SJSA1 (cell line): ENCODE data around the gene OR2AG1. TPM values are rescaled to one million over a fixed set of nuclear protein-coding genes. Genes with fewer than 3 reads are reported as not detected.
"Not testable (repeated sequence)": the region's sequence is repeated elsewhere in the genome, so short reads cannot be mapped to it uniquely, and the experiment has no call there.

ENCODE experiments used
- DNase-seq, 2 experiments: peaks; one replicate each; pipeline ENCODE4 v3.0.0-alpha.2; 2015 to 2020; ENCODE audit warnings: low spot score in 2 of 2, low read depth in 1 of 2
- H3K27ac ChIP-seq: fragments of 250-450 bp; sonication (Bioruptor Pico); 2 replicates; pipeline ENCODE4 v1.5.1; 2020; ENCODE audit warnings: mild to moderate bottlenecking, moderate library complexity
- H3K27me3 ChIP-seq: fragments of 250-450 bp; sonication (Bioruptor Pico); replicated peaks from 2 replicates; pipeline ENCODE4 v1.5.1; 2020; ENCODE audit warnings: mild to moderate bottlenecking, moderate library complexity
- H3K36me3 ChIP-seq: fragments of 250-450 bp; sonication (Bioruptor Pico); 2 replicates; pipeline ENCODE4 v1.5.1; 2020; ENCODE audit warnings: mild to moderate bottlenecking
- H3K4me1 ChIP-seq: fragments of 250-450 bp; sonication (Bioruptor Pico); replicated peaks from 2 replicates; pipeline ENCODE4 v1.6.1; 2021; ENCODE audit warnings: mild to moderate bottlenecking
- H3K4me3 ChIP-seq: fragments of 250-450 bp; sonication (Bioruptor Pico); 2 replicates; pipeline ENCODE4 v1.5.1; 2020; ENCODE audit warnings: mild to moderate bottlenecking
- H3K9me3 ChIP-seq: fragments of 250-450 bp; sonication (Bioruptor Pico); replicated peaks from 2 replicates; pipeline ENCODE4 v1.5.1; 2020; ENCODE audit warnings: mild to moderate bottlenecking
- total RNA-seq: library from RNA; depleted of rRNA; stranded (reverse); fragments of >200 nt; shearing (Covaris generic); gene quantifications from 2 replicates; pipeline ENCODE4 v1.2.3, GENCODE V29; 2014

The OR2AG1 gene
- total RNA-seq, 1 experiment from 2014 or later = not detected

DNA sequence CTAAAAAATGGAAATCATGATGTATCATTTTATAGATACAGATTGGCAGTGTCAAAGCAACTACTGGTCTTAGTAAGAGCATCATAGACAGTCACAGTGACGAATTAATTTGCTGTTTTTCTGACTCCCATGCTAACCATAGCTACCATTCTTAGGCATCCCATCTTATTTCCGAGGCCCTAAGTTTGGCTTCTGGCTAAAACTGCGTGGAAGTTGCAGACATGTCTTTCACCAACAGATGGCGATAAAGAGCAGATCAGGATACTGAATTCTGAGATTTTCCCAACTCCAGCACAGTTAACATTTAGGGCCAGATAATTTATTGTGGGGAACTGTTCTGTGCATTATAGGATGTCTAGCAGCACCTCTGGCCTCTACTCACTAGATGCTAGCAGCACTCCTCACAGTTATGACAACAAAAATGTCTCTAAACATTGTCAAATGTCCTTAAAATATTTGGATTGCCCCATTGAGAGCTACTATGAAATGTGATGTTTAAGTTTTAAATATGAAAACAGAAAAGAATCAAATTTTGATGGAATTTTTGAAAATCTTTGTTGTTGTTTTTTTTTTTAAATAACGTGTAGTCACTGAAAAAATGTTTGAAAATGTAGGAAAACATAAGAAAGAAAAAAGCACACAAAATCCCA, 27.4 kb upstream of the OR2AG1 start:
- Histone ChIP-seq H3K4me3 (no peak overlapping the region), H3K9me3 (no peaks in the 10 kb centered on the region), H3K36me3 (no peaks in the 10 kb centered on the region), H3K27ac (no peak overlapping the region), H3K4me1 (no peaks in the 10 kb centered on the region), H3K27me3 (no peaks in the 10 kb centered on the region)
- no peak for DNase-seq

DNA sequence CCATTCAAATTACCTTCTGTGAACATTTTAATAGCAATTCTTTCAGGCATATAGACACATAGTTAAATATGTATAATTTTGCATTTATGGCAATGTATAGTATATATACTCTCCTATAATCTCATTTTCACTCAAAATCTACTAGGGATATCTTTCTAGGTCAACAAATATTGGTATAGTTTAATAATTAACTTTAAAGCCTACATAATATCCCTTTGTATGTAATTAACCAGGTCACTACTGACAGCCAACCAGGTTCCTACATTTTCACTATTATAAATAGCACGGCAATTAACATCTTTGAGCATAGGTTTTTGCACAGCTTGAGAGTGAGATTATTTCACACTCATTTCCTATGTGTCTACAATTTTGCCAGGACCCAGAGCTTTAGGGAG, 26.9 kb upstream of the OR2AG1 start:
- DNase-seq = no peak
- Histone ChIP-seq H3K27me3 (no peaks in the 10 kb centered on the region), H3K36me3 (no peaks in the 10 kb centered on the region), H3K9me3 (no peaks in the 10 kb centered on the region), H3K4me1 (no peaks in the 10 kb centered on the region), H3K4me3 (no peak overlapping the region), H3K27ac (no peak overlapping the region)

DNA sequence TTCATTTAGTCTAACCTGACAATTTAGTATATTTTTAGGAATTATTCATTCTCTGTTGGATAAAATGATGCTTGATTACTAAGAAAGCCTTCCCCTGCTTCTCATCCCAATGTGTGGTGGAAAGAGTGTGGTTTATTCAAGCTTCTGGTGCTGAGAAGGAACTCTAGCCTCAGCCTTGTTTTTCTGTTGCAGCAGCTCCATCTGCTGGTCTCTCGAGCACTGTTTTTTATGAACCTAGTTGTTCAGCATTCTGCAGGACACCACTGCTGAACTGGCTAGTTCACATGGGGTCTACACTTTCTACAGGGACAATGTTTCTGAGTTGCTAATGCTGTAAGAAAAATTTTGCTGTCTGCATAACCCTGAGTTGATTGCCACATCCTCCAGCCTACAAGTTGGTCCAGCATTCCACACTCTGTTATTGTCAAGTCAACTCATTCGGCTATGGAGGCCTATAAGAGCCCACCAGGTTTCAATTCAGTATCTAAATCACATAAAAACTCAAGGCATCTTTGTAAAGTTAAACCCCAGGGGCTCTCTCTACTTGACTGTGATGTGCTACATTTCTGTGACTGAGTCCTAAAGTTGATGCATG, 25.4 kb upstream of the OR2AG1 start:
- Histone ChIP-seq H3K27ac (no peak overlapping the region), H3K4me1 (no peaks in the 10 kb centered on the region), H3K9me3 (no peaks in the 10 kb centered on the region), H3K4me3 (no peak overlapping the region), H3K27me3 (no peaks in the 10 kb centered on the region), H3K36me3 (no peaks in the 10 kb centered on the region)
- DNase-seq = peak in 1 of 2 experiments; percentile 3

DNA sequence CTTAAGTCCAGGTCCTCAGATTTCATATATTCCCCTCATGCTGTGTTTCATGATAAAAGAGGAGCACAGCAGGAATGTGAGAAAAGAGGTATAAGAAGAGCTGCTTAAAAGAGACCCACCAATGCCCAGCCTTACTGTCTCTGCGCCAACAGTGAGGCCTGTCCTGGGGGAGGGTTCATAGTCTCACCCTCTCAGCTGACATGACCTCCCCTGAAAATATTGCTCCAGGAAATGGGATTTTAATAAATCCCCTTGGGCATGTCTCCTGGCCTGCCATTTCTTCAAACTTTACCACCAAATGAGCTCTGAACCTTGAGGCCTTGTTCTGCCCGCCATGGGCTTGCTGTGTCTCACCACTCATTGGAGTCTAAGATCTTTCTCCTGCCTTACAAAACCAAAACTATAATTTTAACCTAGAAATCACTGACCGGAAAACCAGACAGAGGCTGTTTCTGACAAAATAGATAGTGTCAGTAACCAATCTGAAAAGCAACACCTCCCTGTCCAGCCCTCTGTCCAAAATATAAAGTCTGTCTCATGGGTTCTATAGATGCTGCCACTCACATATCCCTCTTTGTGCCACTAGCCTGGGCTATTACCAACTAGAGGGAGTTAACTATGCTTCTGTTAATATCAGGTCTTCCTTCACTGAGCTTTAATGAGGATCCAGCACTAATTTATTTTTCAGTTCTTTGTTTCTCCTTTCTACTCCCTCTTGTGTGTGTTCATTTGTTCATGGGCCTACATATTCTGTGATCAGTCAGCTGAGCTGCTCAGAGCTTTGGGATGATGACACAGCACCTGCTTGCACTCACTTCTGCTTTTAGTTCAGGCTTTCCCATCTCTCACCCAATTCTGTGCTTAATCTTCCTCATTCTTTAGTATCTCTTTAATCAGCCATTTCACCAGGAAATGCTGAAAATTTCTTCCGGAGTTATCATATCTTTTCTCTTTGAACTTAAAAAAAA, 10.6 kb upstream of the OR2AG1 start, which contains the start of gene OR2AG2:
OR2AG2 (minus strand) TSS at position 51 of the 968 bp plus-strand sequence. CDS start 3,019 bp downstream, outside the sequence.
- no peak within 1 kb of the TSS for H3K27ac ChIP-seq
- DNase-seq = no peak
- H3K4me1 ChIP-seq = no peaks in the 10 kb centered on the region
- no peaks in the 10 kb centered on the region for H3K27me3 ChIP-seq
- H3K36me3 ChIP-seq = no peaks in the 10 kb centered on the region
- no peaks in the 10 kb centered on the region for H3K9me3 ChIP-seq
- H3K4me3 ChIP-seq = no peak within 1 kb of the TSS

DNA sequence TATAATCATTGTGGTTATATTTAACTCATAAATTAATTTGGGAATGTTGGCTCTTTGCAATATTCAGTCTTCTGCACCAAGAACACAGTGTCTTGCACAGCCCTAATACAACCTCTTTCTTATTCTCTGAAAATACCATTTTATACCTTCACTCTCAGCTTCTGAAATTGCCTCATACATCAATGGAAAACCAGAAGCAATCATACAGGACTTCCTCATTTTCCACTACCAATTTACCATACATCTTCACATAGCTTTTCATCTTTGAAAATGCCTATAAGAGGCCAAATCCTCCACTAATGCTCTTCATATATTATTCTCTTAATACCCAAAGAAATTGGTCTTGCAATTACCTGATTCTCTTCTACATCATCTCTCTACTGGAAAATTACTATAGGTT, 4.3 kb upstream of the OR2AG1 start:
- H3K27ac ChIP-seq = no peak overlapping the region
- DNase-seq = no peak
- H3K27me3 ChIP-seq = no peaks in the 10 kb centered on the region
- no peaks in the 10 kb centered on the region for H3K9me3 ChIP-seq
- H3K4me1 ChIP-seq = no peaks in the 10 kb centered on the region
- no peaks in the 10 kb centered on the region for H3K36me3 ChIP-seq
- no peak overlapping the region for H3K4me3 ChIP-seq

DNA sequence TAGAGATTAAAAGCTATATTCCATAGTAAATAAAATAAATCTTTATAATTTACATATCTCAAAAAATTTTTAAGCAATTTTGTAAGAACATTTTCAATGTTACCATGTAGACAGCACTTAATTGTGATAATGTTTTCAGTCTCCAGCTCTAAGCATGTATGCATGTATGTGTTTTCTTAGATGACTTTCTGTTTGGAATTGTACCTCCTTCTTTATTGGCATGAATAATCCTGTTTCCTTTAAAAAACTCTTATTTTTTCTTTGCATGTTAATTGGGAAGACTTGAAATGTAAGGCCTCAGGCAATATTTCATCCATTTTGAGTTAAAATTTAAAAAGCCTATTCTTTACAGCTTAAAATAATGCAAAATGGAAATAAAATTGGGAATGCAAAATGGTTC, 2.0 kb upstream of the OR2AG1 start:
- Histone ChIP-seq H3K4me3 (no peak overlapping the region), H3K36me3 (no peaks in the 10 kb centered on the region), H3K27ac (no peak overlapping the region), H3K9me3 (no peaks in the 10 kb centered on the region), H3K4me1 (no peaks in the 10 kb centered on the region), H3K27me3 (no peaks in the 10 kb centered on the region)
- DNase-seq = no peak

DNA sequence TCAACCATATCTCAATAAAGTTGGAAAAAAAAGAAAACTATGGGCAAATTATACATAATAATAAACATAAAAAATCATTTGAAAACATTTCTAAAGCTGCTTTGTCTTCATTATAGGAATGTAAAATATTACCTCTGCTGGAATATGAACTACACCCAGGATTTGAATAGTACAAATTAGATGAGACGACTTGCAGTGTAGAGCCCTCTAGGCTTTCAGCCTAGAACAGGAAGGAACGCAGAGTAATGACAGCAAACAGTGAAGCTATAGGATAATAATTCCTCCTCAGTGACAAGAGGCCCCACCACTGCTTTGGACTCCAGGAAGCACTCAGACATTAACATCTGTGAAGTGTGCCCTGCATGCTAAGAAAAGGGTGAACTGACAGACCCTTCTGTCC, 7.7 kb downstream of the OR2AG1 start:
- H3K27ac ChIP-seq = no peak overlapping the region
- H3K36me3 ChIP-seq = no peaks in the 10 kb centered on the region
- no peaks in the 10 kb centered on the region for H3K27me3 ChIP-seq
- no peaks in the 10 kb centered on the region for H3K9me3 ChIP-seq
- H3K4me3 ChIP-seq = no peak overlapping the region
- H3K4me1 ChIP-seq = no peaks in the 10 kb centered on the region
- DNase-seq = no peak

DNA sequence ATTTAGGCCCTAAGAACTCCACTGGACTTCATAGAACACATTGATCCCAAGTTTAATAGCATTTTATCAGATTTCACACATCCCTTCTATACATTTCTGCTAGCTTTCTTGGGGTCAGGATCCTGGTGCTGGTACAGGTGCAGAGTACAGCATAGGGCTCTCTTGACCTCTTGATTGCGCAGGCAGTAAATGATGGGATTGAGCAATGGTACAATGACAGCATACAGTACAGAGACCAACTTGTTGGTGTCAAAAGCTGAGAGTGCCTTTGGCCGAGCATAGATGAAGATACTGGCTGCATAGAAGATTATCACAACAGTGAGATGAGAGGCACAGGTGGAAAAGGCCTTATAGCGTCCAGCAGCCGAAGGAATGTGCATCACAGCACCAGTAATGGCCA, 11.8 kb downstream of the OR2AG1 start:
- DNase-seq = no peak
- H3K27ac ChIP-seq = no peak overlapping the region
- no peak overlapping the region for H3K4me3 ChIP-seq
- no peaks in the 10 kb centered on the region for H3K4me1 ChIP-seq
- no peaks in the 10 kb centered on the region for H3K9me3 ChIP-seq
- no peaks in the 10 kb centered on the region for H3K27me3 ChIP-seq
- H3K36me3 ChIP-seq = no peaks in the 10 kb centered on the region

DNA sequence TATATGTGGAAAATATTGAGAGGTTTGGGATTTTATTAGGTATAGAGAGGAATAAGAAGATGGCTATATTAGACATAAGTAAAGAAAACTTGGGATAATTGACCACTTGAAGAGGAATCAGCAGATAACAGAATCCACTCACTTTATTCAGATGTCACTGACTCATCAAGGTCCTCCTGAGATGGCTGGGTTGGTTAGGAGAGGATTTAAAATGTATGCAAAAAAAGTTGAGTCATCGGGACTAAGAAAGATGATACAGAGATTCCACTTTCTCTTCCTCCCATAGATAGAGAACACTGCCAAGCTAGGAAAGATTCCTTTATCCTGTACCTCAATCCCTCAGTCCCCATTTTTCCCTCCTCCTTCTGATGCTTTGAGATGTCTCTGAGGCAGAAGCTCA, 16.6 kb downstream of the OR2AG1 start, which contains the start of gene OR6A2:
OR6A2 (minus strand) TSS at position 288 of the 400 bp plus-strand sequence. CDS start 3,981 bp downstream, outside the sequence.
- no peaks in the 10 kb centered on the region for H3K4me1 ChIP-seq
- H3K36me3 ChIP-seq = no peaks in the 10 kb centered on the region
- H3K27ac ChIP-seq = no peak within 1 kb of the TSS
- H3K4me3 ChIP-seq = no peak within 1 kb of the TSS
- DNase-seq = no peak
- H3K27me3 ChIP-seq = no peaks in the 10 kb centered on the region
- H3K9me3 ChIP-seq = no peaks in the 10 kb centered on the region

DNA sequence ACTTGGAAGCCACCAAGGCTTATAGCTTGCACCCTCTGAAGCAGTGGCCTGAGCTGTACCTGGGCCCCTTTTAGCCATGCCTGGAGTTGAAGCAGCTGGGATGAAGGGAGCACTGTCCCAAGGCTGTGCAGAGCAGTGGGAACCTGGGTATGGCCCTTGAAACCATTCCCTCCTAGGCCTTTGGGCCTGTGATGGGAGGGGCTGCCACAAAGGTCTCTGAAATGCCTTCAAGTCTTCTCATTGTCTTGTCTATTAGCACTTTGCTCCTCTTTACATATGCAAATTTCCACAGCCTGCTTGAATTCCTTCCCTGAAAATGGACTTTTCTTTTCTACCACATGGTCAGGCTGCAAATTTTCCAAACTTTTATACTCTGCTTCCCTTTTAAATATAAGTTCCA, 18.3 kb downstream of the OR2AG1 start:
- DNase-seq, H3K9me3 ChIP-seq, H3K36me3 ChIP-seq, H3K4me3 ChIP-seq, H3K27ac ChIP-seq, H3K4me1 ChIP-seq, H3K27me3 ChIP-seq: not testable (repeated sequence)

DNA sequence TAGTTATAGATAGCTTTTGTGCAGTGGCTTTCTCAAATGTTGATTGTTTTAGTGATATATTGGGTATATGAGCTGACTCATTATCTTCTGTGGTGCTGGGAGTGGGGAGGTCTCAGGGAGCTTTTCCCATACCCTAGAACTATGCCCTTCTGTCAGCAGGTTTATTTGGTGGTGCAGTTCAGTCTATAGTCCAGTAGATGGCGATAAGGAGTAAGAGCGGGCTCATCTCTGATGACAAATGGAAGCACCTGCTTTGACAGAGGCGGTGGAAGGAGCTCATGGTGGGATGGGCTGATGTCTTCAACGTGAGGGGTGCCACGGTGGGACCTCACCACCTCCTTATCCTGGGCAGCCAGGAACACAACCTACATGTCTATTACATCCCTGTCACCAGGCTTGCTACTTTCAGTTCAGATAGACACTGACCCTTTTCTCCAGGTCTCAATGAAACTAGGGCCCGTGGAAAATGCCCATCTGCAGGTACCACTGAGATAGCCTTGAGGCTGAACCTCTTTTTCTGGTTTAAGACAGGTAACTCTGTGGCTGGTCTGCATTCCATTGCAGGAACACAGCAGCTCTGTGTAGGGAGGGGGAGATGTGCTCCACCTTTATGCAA, 29.7 kb downstream of the OR2AG1 start:
- peak in 1 of 2 experiments; percentile 5 for DNase-seq
- Histone ChIP-seq H3K36me3 (no peaks in the 10 kb centered on the region), H3K4me1 (no peaks in the 10 kb centered on the region), H3K27ac (no peak overlapping the region), H3K27me3 (no peaks in the 10 kb centered on the region), H3K9me3 (no peaks in the 10 kb centered on the region), H3K4me3 (no peak overlapping the region)

DNA sequence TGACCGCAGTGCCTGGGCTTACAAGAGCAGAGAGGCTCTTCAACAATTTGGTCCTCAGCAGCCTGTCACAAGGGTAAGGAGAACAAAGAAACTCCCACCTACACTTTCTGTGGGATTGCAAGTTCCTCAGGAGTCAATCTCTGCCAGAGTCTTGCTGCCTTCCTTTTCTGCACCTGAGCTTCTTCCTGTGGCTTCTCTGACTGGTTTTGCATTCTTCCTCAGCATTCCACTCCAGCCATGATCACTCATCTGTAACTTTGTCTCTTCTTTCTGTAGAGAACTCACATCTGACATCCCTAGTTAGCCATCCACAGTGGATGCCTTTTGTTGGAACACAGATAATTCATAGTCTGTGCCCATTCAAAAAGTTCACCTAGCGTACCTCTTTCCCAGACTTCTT, 30.8 kb downstream of the OR2AG1 start:
- H3K27me3 ChIP-seq = no peaks in the 10 kb centered on the region
- no peak overlapping the region for H3K27ac ChIP-seq
- no peak overlapping the region for H3K4me3 ChIP-seq
- H3K9me3 ChIP-seq = no peaks in the 10 kb centered on the region
- no peaks in the 10 kb centered on the region for H3K4me1 ChIP-seq
- no peak for DNase-seq
- H3K36me3 ChIP-seq = no peaks in the 10 kb centered on the region

DNA sequence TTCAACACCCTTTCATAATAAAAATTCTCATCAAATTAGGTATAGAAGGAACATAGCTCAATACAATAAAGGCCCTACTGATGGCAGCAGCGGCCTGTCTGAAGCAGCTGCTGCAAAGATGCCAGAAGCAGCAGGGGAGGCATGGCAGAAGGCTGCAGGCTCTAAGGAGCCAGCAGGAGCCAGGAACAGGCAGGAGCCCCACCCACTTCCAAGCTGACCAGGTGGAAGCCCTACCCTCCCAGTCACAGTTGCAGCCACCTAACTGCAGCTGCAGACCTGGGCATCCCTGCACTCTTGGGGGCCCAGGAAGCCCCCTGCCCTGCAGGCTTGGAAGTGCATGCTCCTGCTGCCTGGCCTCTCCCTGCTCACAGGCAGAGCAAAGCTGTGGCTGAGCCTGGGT, 34.9 kb downstream of the OR2AG1 start:
- Histone ChIP-seq H3K27me3 (no peaks in the 10 kb centered on the region), H3K36me3 (no peaks in the 10 kb centered on the region), H3K27ac (no peak overlapping the region), H3K4me3 (no peak overlapping the region), H3K4me1 (no peaks in the 10 kb centered on the region), H3K9me3 (no peaks in the 10 kb centered on the region)
- DNase-seq = no peak
